Transverse colon (tissue), 4 donors: ENCODE data around the gene SATB2. TPM values are rescaled to one million over a fixed set of nuclear protein-coding genes. Genes with fewer than 3 reads are reported as not detected.

ENCODE experiments used
- DNase-seq: peaks from one replicate; pipeline ENCODE4 v3.0.0-alpha.2; 2019
- H3K27ac ChIP-seq, 4 donors: fragments of 200-600 bp; sonication (generic); 2 replicates each; pipeline ENCODE4 v1.5.1; 2016 to 2018; ENCODE audit warnings: inconsistent platforms in 4 of 4
- H3K27me3 ChIP-seq: fragments of 200-600 bp; sonication (generic); 2 replicates; pipeline ENCODE4 v1.5.1; 2017; ENCODE audit warnings: inconsistent platforms
- H3K36me3 ChIP-seq, 4 donors: fragments of 200-600 bp; sonication (generic); 2 replicates each; pipeline ENCODE4 v1.5.1; 2017 to 2019; ENCODE audit warnings: inconsistent platforms in 4 of 4
- H3K4me1 ChIP-seq, 4 donors: fragments of 200-600 bp; sonication (generic); 2 replicates each; pipeline ENCODE4 v1.5.1; 2017 to 2020; ENCODE audit warnings: inconsistent platforms in 4 of 4
- H3K4me3 ChIP-seq, 4 donors: fragments of 200-600 bp; sonication (generic); 1 replicate in 1 of 4; 2 replicates in 3 of 4; pipeline versions ENCODE4 v1.5.1 to v1.6.1; 2017 to 2019; ENCODE audit warnings: inconsistent platforms in 4 of 4
- H3K9me3 ChIP-seq, 2 donors: fragments of 200-600 bp; sonication (generic); 2 replicates each; pipeline ENCODE4 v1.5.1; 2017 to 2019; ENCODE audit warnings: inconsistent platforms in 2 of 2
- EP300 ChIP-seq: sonication (generic); formaldehyde crosslinking; IDR thresholded peaks from one replicate; pipeline ENCODE4 v1.6.1; 2017; ENCODE audit warnings: antibody characterized with exemption, low read depth
- POLR2A ChIP-seq: fragments of 450-650 bp; IDR thresholded peaks from one replicate; pipeline ENCODE4 v1.6.1; 2016; ENCODE audit warnings: antibody characterized with exemption, mild to moderate bottlenecking, moderate library complexity
- POLR2AphosphoS5 ChIP-seq, 3 donors: sonication (generic); formaldehyde crosslinking; IDR thresholded peaks; one replicate each; pipeline ENCODE4 v1.6.1; 2016; ENCODE audit warnings: antibody characterized with exemption in 3 of 3
- WGBS, 2 donors: methylation state at CpG; one replicate each; pipeline ENCODE4 v1.1.5; 2018; ENCODE audit warnings: low coverage in 1 of 2; 5-methylcytosine and 5-hydroxymethylcytosine counted together
- in situ Hi-C, 4 donors: fragments of 200-750 bp; cut with MboI; loops; one replicate each; pipeline versions ENCODE4 v1.15.0 to v1.15.1; 2017; ENCODE audit warnings: low sequenced_read_pairs in 3 of 4, low pct_ligation_motif_present in 1 of 4, low pct_unique_long_range_greater_than_20kb in 1 of 4
- intact Hi-C: fragments of 100-400 bp; cut with DNase I; formaldehyde crosslinking; loops from one replicate; pipeline ENCODE4 v1.15.1; 2023; ENCODE audit warnings: low total_unique reads
- total RNA-seq, 4 donors: library from RNA; depleted of rRNA; stranded (reverse); fragments of >200 nt; gene quantifications; one replicate each; pipeline ENCODE4 v1.1.0, GENCODE V29; 2016
- TF ChIP-seq, protein P1 (sequence below), 5 experiments: fragments of 200-600 bp in 3 of 5; fragments of 450-650 bp in 2 of 5; sonication (generic) in 3 of 5; IDR thresholded peaks; 1 replicate in 2 of 5; 2 replicates in 3 of 5; pipeline ENCODE4 v1.5.1; 2016 to 2017; ENCODE audit warnings: antibody characterized with exemption in 5 of 5, inconsistent platforms in 3 of 5, mild to moderate bottlenecking in 2 of 5, moderate library complexity in 1 of 5

Gene SATB2
- total RNA-seq, 4 donors from 2014 or later: 289 to 316 (median 293) TPM

GRCh38 chr2:199344012-199344411 is 113.7 kb downstream of the SATB2 start:
- H3K36me3 ChIP-seq: peaks cover 0 to 17% (median 4%) of the 10 kb centered on the region in 4 donors
- H3K27ac ChIP-seq: no peak overlapping the region
- TF ChIP-seq, protein P1, sequence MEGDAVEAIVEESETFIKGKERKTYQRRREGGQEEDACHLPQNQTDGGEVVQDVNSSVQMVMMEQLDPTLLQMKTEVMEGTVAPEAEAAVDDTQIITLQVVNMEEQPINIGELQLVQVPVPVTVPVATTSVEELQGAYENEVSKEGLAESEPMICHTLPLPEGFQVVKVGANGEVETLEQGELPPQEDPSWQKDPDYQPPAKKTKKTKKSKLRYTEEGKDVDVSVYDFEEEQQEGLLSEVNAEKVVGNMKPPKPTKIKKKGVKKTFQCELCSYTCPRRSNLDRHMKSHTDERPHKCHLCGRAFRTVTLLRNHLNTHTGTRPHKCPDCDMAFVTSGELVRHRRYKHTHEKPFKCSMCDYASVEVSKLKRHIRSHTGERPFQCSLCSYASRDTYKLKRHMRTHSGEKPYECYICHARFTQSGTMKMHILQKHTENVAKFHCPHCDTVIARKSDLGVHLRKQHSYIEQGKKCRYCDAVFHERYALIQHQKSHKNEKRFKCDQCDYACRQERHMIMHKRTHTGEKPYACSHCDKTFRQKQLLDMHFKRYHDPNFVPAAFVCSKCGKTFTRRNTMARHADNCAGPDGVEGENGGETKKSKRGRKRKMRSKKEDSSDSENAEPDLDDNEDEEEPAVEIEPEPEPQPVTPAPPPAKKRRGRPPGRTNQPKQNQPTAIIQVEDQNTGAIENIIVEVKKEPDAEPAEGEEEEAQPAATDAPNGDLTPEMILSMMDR (IDR thresholded peaks at IDR 0.05): no peak
- TF ChIP-seq EP300 (no peak), POLR2A (no peak), POLR2AphosphoS5 (IDR thresholded peaks at IDR 0.05) (no peak)
- H3K27me3 ChIP-seq: no peaks in the 10 kb centered on the region
- WGBS, 2 donors: 29 to 66% methylated on average over 1 to 2 of the region's 2 CpGs
- no peak overlapping the region for H3K4me3 ChIP-seq
- intact Hi-C loops: no loop called here
- no peak for DNase-seq
- no peaks in the 10 kb centered on the region for H3K4me1 ChIP-seq
- H3K9me3 ChIP-seq: no peaks in the 10 kb centered on the region
- in situ Hi-C loops: no loop called here

- no peak for DNase-seq
- Histone ChIP-seq H3K4me1 (no peaks in the 10 kb centered on the region), H3K27ac (no peak overlapping the region), H3K36me3 (peaks cover 0 to 7% (median 2%) of the 10 kb centered on the region in 4 donors), H3K4me3 (no peak overlapping the region), H3K27me3 (no peaks in the 10 kb centered on the region), H3K9me3 (no peaks in the 10 kb centered on the region)
- TF ChIP-seq POLR2A (no peak), EP300 (no peak)
- TF ChIP-seq, protein P1 (IDR thresholded peaks at IDR 0.05): no peak
- 55 to 56% methylated on average over 1 of the region's 1 CpG for WGBS, 2 donors
- intact Hi-C loops: no loop called here
- in situ Hi-C loops: no loop called here
Measured at GRCh38 chr2:199342334-199342733, 115.4 kb downstream of the SATB2 start.

DNA sequence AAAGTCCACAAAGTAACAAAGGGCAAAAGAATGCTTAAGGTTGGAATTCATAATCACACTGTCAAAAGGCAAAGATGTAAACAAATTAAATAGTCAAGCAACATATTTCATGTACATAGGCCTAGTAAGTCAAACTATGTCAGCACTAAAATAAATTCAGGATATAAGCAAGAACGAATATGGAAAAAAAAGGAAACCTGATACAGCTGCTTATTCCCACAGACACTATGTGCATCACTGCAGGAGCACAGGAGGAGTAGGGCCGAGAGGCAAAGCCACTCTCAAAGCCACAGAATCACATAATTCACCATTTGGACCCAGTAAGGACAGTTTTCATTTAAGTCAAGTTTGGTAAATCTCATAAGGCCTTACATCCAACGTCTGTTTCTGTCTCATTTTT is 116.6 kb downstream of the SATB2 start:
- H3K27ac ChIP-seq: no peak overlapping the region
- no peaks in the 10 kb centered on the region for H3K9me3 ChIP-seq
- in situ Hi-C loops: no loop called here
- no peak overlapping the region for H3K4me3 ChIP-seq
- TF ChIP-seq POLR2AphosphoS5 (IDR thresholded peaks at IDR 0.05): no peak
- TF ChIP-seq EP300: no peak
- TF ChIP-seq POLR2A: no peak
- TF ChIP-seq, protein P1 (IDR thresholded peaks at IDR 0.05): no peak
- DNase-seq: no peak
- no peaks in the 10 kb centered on the region for H3K27me3 ChIP-seq
- intact Hi-C loops: no loop called here
- peaks cover 0 to 4% (median 0%) of the 10 kb centered on the region in 4 donors for H3K4me1 ChIP-seq
- 45 to 51% methylated on average over 3 of the region's 3 CpGs for WGBS, 2 donors
- H3K36me3 ChIP-seq: peaks cover 0 to 3% (median 0%) of the 10 kb centered on the region in 4 donors

DNA sequence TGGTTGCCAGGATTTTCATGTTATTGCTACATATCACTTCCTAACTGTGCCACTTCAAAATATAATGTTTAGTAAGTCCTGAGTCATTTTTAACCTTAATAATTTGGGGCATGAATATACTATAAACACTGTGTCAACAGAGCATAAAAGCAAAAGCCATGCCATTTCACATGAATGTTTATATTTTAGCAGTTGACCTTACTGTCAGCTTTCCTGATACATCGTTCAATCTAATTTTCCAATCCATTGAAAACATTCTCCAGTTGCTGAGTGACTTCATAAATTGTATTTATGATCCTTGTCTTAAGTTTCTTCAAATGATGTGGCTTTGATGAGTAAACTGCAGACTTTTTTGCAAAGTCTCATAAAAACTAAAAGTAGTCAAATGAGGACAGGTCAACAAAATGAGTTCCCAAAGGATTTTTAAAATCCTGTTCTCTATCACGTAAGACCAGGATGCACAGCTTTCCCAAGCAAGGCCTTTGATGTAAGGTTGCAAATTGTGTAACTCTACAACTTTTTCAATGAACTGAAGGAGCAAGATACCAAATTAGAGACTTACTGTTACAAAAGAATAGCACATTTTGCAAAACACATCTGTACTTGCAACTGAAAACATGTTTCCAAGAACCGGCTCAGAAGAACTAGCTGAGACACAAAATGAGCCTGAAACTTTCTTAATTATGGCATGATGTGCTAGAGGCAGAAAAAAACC is 117.7 kb downstream of the SATB2 start:
- no peak overlapping the region for H3K27ac ChIP-seq
- in situ Hi-C loops (no loop called here), intact Hi-C loops (no loop called here)
- H3K9me3 ChIP-seq: no peaks in the 10 kb centered on the region
- peaks cover 0 to 4% (median 0%) of the 10 kb centered on the region in 4 donors for H3K4me1 ChIP-seq
- H3K36me3 ChIP-seq: peaks cover 0 to 3% (median 0%) of the 10 kb centered on the region in 4 donors
- no peak for DNase-seq
- H3K27me3 ChIP-seq: no peaks in the 10 kb centered on the region
- H3K4me3 ChIP-seq: no peak overlapping the region
- no peak for TF ChIP-seq EP300
- no peak for TF ChIP-seq POLR2A
- no peak for TF ChIP-seq POLR2AphosphoS5 (IDR thresholded peaks at IDR 0.05)
- TF ChIP-seq, protein P1 (IDR thresholded peaks at IDR 0.05): no peak
- WGBS, 2 donors: 58% methylated on average over 3 of the region's 3 CpGs
